Keratinocyte (primary cell): ENCODE measurements around the gene PRPSAP1. TPM values are rescaled to one million over a fixed set of nuclear protein-coding genes. Genes with fewer than 3 reads are reported as not detected.
"Not testable (repeated sequence)": the region's sequence is repeated elsewhere in the genome, so short reads cannot be mapped to it uniquely, and the experiment has no call there.

Experiments used
- DNase-seq: peaks from one replicate; pipeline ENCODE4 v3.0.0-alpha.2; 2011; ENCODE audit warnings: low read depth, missing footprints, low spot score
- FAIRE-seq: peaks from 2 replicates; lab custom pipeline; 2011; peaks lifted over from hg19 to GRCh38; lab: Jason Lieb, UNC
- H2AFZ ChIP-seq: 2 replicates; pipeline ENCODE4 v1.6.0; 2012; ENCODE audit warnings: low read length, control low read depth, inconsistent platforms; ENCODE audit not compliant: control insufficient read depth
- H3K27ac ChIP-seq: 2 replicates; pipeline ENCODE4 v1.5.1; 2011; ENCODE audit warnings: low read length; ENCODE audit not compliant: control insufficient read depth, insufficient read depth
- H3K27me3 ChIP-seq: 3 replicates; pipeline ENCODE4 v1.6.0; 2011; ENCODE audit warnings: low read length; ENCODE audit not compliant: control insufficient read depth, insufficient read depth; ENCODE audit errors: extremely low read depth
- H3K36me3 ChIP-seq, 2 experiments: 2 replicates in 1 of 2; 3 replicates in 1 of 2; pipeline ENCODE4 v1.5.1; 2011; ENCODE audit warnings: low read length in 2 of 2, mild to moderate bottlenecking in 1 of 2; ENCODE audit not compliant: control insufficient read depth in 2 of 2, insufficient read depth in 2 of 2; ENCODE audit errors: extremely low read depth in 1 of 2
- H3K4me1 ChIP-seq: 3 replicates; pipeline ENCODE4 v1.5.1; 2011; ENCODE audit warnings: low read length; ENCODE audit not compliant: control insufficient read depth, insufficient read depth; ENCODE audit errors: extremely low read depth
- H3K4me2 ChIP-seq: 3 replicates; pipeline ENCODE4 v1.6.0; 2011; ENCODE audit warnings: low read depth, low read length; ENCODE audit not compliant: control insufficient read depth, insufficient read depth; ENCODE audit errors: extremely low read depth
- H3K4me3 ChIP-seq, 3 experiments: fragments of 200-600 bp in 1 of 3; sonication (generic) in 1 of 3; 2 replicates in 2 of 3; 3 replicates in 1 of 3; pipeline ENCODE4 v1.5.1; 2011 to 2016; ENCODE audit warnings: low read length in 3 of 3, mild to moderate bottlenecking in 3 of 3, control low read depth in 2 of 3, inconsistent platforms in 1 of 3, low read depth in 1 of 3, mixed read lengths in 1 of 3, mixed run types in 1 of 3, moderate library complexity in 1 of 3; ENCODE audit not compliant: control insufficient read depth in 2 of 3, insufficient read depth in 2 of 3; ENCODE audit errors: extremely low read depth in 1 of 3
- H3K79me2 ChIP-seq: 2 replicates; pipeline ENCODE4 v1.6.0; 2012; ENCODE audit warnings: low read length; ENCODE audit not compliant: control insufficient read depth, insufficient read depth
- H3K9ac ChIP-seq: 3 replicates; pipeline ENCODE4 v1.6.0; 2011; ENCODE audit warnings: low read length; ENCODE audit not compliant: control insufficient read depth, insufficient read depth; ENCODE audit errors: extremely low read depth
- H3K9me1 ChIP-seq: 3 replicates; pipeline ENCODE4 v1.6.0; 2011; ENCODE audit warnings: low read length; ENCODE audit not compliant: control insufficient read depth, insufficient read depth; ENCODE audit errors: extremely low read depth
- H3K9me3 ChIP-seq: 2 replicates; pipeline ENCODE4 v1.5.1; 2012; ENCODE audit warnings: low read depth, low read length; ENCODE audit not compliant: control insufficient read depth
- H4K20me1 ChIP-seq: 3 replicates; pipeline ENCODE4 v1.6.0; 2011; ENCODE audit warnings: low read length; ENCODE audit not compliant: control insufficient read depth, insufficient read depth; ENCODE audit errors: extremely low read depth
- CTCF ChIP-seq, 3 experiments: IDR thresholded peaks in 1 of 3; conservative IDR thresholded peaks in 1 of 3; optimal IDR thresholded peaks in 1 of 3; 2 replicates in 2 of 3; 3 replicates in 1 of 3; pipeline versions ENCODE3 to v1.5.1; 2011; ENCODE audit warnings: low read length in 3 of 3, mild to moderate bottlenecking in 3 of 3, moderate library complexity in 2 of 3, control low read depth in 1 of 3, inconsistent platforms in 1 of 3; ENCODE audit not compliant: insufficient read depth in 2 of 3; ENCODE audit errors: extremely low read depth in 1 of 3
- EZH2 ChIP-seq: IDR thresholded peaks from one replicate; pipeline ENCODE4 v1.6.1; 2012; ENCODE audit warnings: inconsistent platforms, mild to moderate bottlenecking, low read length, moderate library complexity
- dilution Hi-C: fragments of 300-500 bp; cut with MboI; formaldehyde crosslinking; loops from one replicate; pipeline ENCODE4 v1.7.0; 2020; ENCODE audit warnings: low sequenced_read_pairs; ENCODE audit not compliant: extremely low pct_ligation_motif_present
- polyA plus RNA-seq, 5 experiments: library from polyadenylated mRNA; depleted of rRNA in 3 of 5; stranded (reverse) in 3 of 5; stranded (forward) in 1 of 5; unstranded in 1 of 5; fragments of >200 nt; gene quantifications; 1 replicate in 1 of 5; 2 replicates in 3 of 5; 3 replicates in 1 of 5; pipeline versions ENCODE4 v1.2.1 to v1.2.3, GENCODE V29; 2011 to 2012; ENCODE audit warnings: missing spikeins in 2 of 5, low read depth in 1 of 5, low replicate concordance in 1 of 5

Gene PRPSAP1
- polyA plus RNA-seq, 1 donor (not counting 4 experiments of a cell fraction or from before 2014, with no cell fraction given), result 51.4 TPM

DNA sequence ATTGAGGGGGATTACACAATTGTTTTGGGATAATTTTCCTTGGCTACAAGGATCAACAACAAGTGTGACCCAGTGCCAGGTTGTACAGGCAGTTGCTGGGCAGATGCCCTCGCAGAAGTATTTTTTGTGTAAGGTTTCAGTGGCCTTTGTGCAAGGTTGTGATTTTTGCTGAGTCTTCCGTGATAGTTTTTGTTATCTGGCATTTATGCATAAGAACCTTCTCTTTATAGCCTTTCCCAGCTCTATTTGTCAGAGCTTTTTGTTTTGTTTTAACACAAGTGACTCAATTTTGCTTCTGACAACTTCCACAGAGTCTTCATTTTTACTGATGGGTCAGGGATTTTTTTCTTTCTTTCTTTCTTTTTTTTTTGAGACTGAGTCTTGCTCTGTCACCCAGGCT, 6.7 kb upstream of the PRPSAP1 start:
- Histone ChIP-seq H4K20me1 (no peaks in the 10 kb centered on the region), H3K4me3 (no peak overlapping the region), H3K9me1 (no peaks in the 10 kb centered on the region), H3K27me3 (no peaks in the 10 kb centered on the region), H3K9me3 (no peaks in the 10 kb centered on the region), H3K36me3 (no peaks in the 10 kb centered on the region), H2AFZ (no peak overlapping the region), H3K4me1 (peaks cover 15% of the 10 kb centered on the region), H3K9ac (no peak overlapping the region), H3K79me2 (no peaks in the 10 kb centered on the region), H3K4me2 (no peak overlapping the region), H3K27ac (no peak overlapping the region)
- TF ChIP-seq EZH2 (no peak), CTCF (optimal IDR thresholded peaks at IDR 0.05 in 1 of 3, IDR thresholded peaks at IDR 0.05 in 1 of 3, conservative IDR thresholded peaks at IDR 0.05 in 1 of 3; ENCODE audit: extremely low read depth in 1 of 3, insufficient read depth in 2 of 3, low read length in 3 of 3) (no peak)
- DNase-seq (no peak), FAIRE-seq (no peak)
- dilution Hi-C loops, result no loop called here

- H3K4me3 ChIP-seq, FAIRE-seq, H2AFZ ChIP-seq, H3K9me3 ChIP-seq, H3K9me1 ChIP-seq, H4K20me1 ChIP-seq, H3K4me2 ChIP-seq, H3K27ac ChIP-seq, DNase-seq, H3K36me3 ChIP-seq, H3K27me3 ChIP-seq, H3K79me2 ChIP-seq, H3K9ac ChIP-seq, dilution Hi-C loops: not testable (repeated sequence)
- peaks cover 16% of the 10 kb centered on the region for H3K4me1 ChIP-seq
Observed at GRCh38 chr17:76359776-76360175, 6.1 kb upstream of the PRPSAP1 start.

DNA sequence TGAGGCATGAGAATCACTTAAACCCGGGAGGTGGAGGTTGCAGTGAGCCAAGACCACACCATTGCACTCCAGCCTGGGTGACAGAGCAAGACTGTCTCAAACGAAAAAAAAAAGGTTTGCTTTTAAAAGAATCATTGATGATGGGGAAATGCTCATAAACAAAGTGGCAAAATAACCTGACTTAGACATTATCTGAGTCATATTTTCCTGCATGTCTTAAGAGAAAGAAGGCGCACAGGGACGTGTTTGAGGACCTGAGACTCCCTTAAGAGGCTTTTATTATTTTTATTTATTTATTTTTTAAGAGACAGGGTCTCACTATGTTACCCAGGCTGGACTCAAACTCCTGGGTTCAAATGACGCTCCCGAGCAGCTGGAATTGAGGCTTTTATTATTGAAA, 5.7 kb upstream of the PRPSAP1 start:
- peaks cover 19% of the 10 kb centered on the region for H3K4me1 ChIP-seq
- no peak overlapping the region for H2AFZ ChIP-seq
- no peaks in the 10 kb centered on the region for H3K27me3 ChIP-seq
- H3K27ac ChIP-seq, result no peak overlapping the region
- no peaks in the 10 kb centered on the region for H3K36me3 ChIP-seq
- FAIRE-seq (no peak), DNase-seq (no peak)
- no peak overlapping the region for H3K4me2 ChIP-seq
- H3K9me1 ChIP-seq, result no peaks in the 10 kb centered on the region
- H3K4me3 ChIP-seq, result no peak overlapping the region
- dilution Hi-C loops, result no loop called here
- H3K9me3 ChIP-seq, result no peaks in the 10 kb centered on the region
- TF ChIP-seq CTCF (optimal IDR thresholded peaks at IDR 0.05 in 1 of 3, IDR thresholded peaks at IDR 0.05 in 1 of 3, conservative IDR thresholded peaks at IDR 0.05 in 1 of 3; ENCODE audit: extremely low read depth in 1 of 3, insufficient read depth in 2 of 3, low read length in 3 of 3) (no peak), EZH2 (no peak)
- H4K20me1 ChIP-seq, result no peaks in the 10 kb centered on the region
- no peaks in the 10 kb centered on the region for H3K79me2 ChIP-seq
- no peak overlapping the region for H3K9ac ChIP-seq
